ENCODE data around the gene NOTO.

GRCh38 chr2:73217160-73217559 is 14.8 kb downstream of the NOTO start:
- TF ChIP-seq CTCF (IDR thresholded peaks at IDR 0.05): no peak
- TF ChIP-seq POLR2A (IDR thresholded peaks at IDR 0.05): no peak

Data from heart left ventricle (tissue), 13 donors.